SK-N-SH (cell line): ENCODE measurements around the gene CDH11. TPM values are rescaled to one million over a fixed set of nuclear protein-coding genes. Genes with fewer than 3 reads are reported as not detected.

Experiments
- CTCF ChIA-PET: fragments of 300-600, 350-600 bp; formaldehyde crosslinking; extraction: SDS; loops from one replicate; lab custom pipeline; 2021; lab: Yijun Ruan, JAX
- POLR2A ChIA-PET: fragments of 350-600 bp; sonication (Branson Sonifier 250); formaldehyde crosslinking; extraction: SDS; loops from one replicate; lab custom pipeline; 2020; ENCODE audit warnings: antibody characterized with exemption, inconsistent platforms; lab: Yijun Ruan, JAX
- DNase-seq: peaks from one replicate; pipeline ENCODE4 v3.0.0; 2012
- H2AFZ ChIP-seq: fragments of 200-600 bp; sonication (generic); 2 replicates; pipeline ENCODE4 v1.8.1; 2016; ENCODE audit warnings: antibody characterized with exemption, mild to moderate bottlenecking, low read depth
- H3F3A ChIP-seq: fragments of 200-600 bp; sonication (generic); replicated peaks from 2 replicates; pipeline ENCODE3; 2016; ENCODE audit warnings: antibody characterized with exemption, mild to moderate bottlenecking; ENCODE audit not compliant: insufficient read depth
- H3K27ac ChIP-seq, 2 experiments: fragments of 200-500 bp in 1 of 2; fragments of 200-600 bp in 1 of 2; sonication (Bioruptor generic) in 1 of 2; sonication (generic), shearing (Covaris generic) in 1 of 2; 2 replicates each; pipeline versions ENCODE4 v1.5.1 to v1.6.1; 2014 to 2016; ENCODE audit warnings: low read depth in 2 of 2, inconsistent platforms in 1 of 2, low read length in 1 of 2, mild to moderate bottlenecking in 1 of 2, mixed read lengths in 1 of 2
- H3K27me3 ChIP-seq: fragments of 200-600 bp; sonication (generic), shearing (Covaris generic); 2 replicates; pipeline ENCODE4 v1.6.1; 2016; ENCODE audit warnings: mixed run types; ENCODE audit not compliant: insufficient read depth
- H3K36me3 ChIP-seq, 2 experiments: fragments of 200-500 bp in 1 of 2; fragments of 200-600 bp in 1 of 2; sonication (Bioruptor generic) in 1 of 2; sonication (generic) in 1 of 2; replicated peaks in 1 of 2; 2 replicates each; pipeline versions ENCODE3 to v1.5.1; 2014 to 2016; ENCODE audit warnings: low read length in 1 of 2, mild to moderate bottlenecking in 1 of 2; ENCODE audit not compliant: insufficient read depth in 2 of 2, control insufficient read depth in 1 of 2
- H3K4me1 ChIP-seq, 2 experiments: fragments of 200-500 bp in 1 of 2; fragments of 200-600 bp in 1 of 2; sonication (Bioruptor generic) in 1 of 2; sonication (generic), shearing (Covaris generic) in 1 of 2; 2 replicates each; pipeline versions ENCODE4 v1.5.1 to v1.6.1; 2014 to 2016; ENCODE audit warnings: low read depth in 1 of 2, low read length in 1 of 2, mixed run types in 1 of 2; ENCODE audit not compliant: insufficient read depth in 2 of 2, control insufficient read depth in 1 of 2
- H3K4me2 ChIP-seq: fragments of 200-600 bp; sonication (generic), shearing (Covaris generic); 2 replicates; pipeline ENCODE4 v1.6.1; 2017; ENCODE audit warnings: mixed run types
- H3K4me3 ChIP-seq, 2 experiments: fragments of 200-500 bp in 1 of 2; fragments of 200-600 bp in 1 of 2; sonication (Bioruptor generic) in 1 of 2; sonication (generic), shearing (Covaris generic) in 1 of 2; 2 replicates each; pipeline versions ENCODE4 v1.5.1 to v1.8.1; 2014 to 2016; ENCODE audit warnings: low read depth in 2 of 2, inconsistent platforms in 1 of 2, low read length in 1 of 2, mild to moderate bottlenecking in 1 of 2, mixed read lengths in 1 of 2, moderate library complexity in 1 of 2
- H3K79me2 ChIP-seq: fragments of 200-600 bp; sonication (generic); 2 replicates; pipeline ENCODE4 v1.8.1; 2017; ENCODE audit warnings: mild to moderate bottlenecking; ENCODE audit not compliant: insufficient read depth
- H3K9ac ChIP-seq: fragments of 200-600 bp; sonication (generic); 2 replicates; pipeline ENCODE4 v1.6.1; 2017; ENCODE audit warnings: mixed run types
- H3K9me2 ChIP-seq: fragments of 200-600 bp; sonication (generic); 2 replicates; pipeline ENCODE4 v1.6.1; 2017; ENCODE audit warnings: mixed run types
- H3K9me3 ChIP-seq: fragments of 200-600 bp; sonication (generic); 2 replicates; pipeline ENCODE4 v1.6.1; 2017; ENCODE audit warnings: mixed run types, mild to moderate bottlenecking, moderate library complexity
- H4K20me1 ChIP-seq: fragments of 200-600 bp; sonication (generic); 2 replicates; pipeline ENCODE4 v1.6.1; 2017; ENCODE audit warnings: mild to moderate bottlenecking, mixed run types; ENCODE audit not compliant: insufficient read depth
- EZH2phosphoT487 ChIP-seq: fragments of 200-600 bp; sonication (generic); IDR thresholded peaks from 2 replicates; pipeline ENCODE4 v1.6.1; 2017; ENCODE audit warnings: low read depth, mixed run types, mild to moderate bottlenecking, antibody characterized with exemption, moderate library complexity, borderline replicate concordance
- FOSL2 ChIP-seq: IDR thresholded peaks from 2 replicates; pipeline ENCODE4 v1.4.0; 2012; ENCODE audit warnings: low read depth, mild to moderate bottlenecking, moderate library complexity, borderline replicate concordance
- FOXJ3 ChIP-seq: sonication (generic); formaldehyde crosslinking; IDR thresholded peaks from 2 replicates; pipeline ENCODE4 v1.5.1; 2020; ENCODE audit warnings: mild to moderate bottlenecking, missing genetic modification reagents
- FOXM1 ChIP-seq: IDR thresholded peaks from 2 replicates; pipeline ENCODE4 v1.4.0; 2012; ENCODE audit warnings: low read depth, mild to moderate bottlenecking
- GATA2 ChIP-seq: sonication (generic); formaldehyde crosslinking; IDR thresholded peaks from 2 replicates; pipeline ENCODE4 v1.5.0; 2020; ENCODE audit warnings: mild to moderate bottlenecking, missing genetic modification reagents
- MEF2A ChIP-seq: IDR thresholded peaks from 2 replicates; pipeline ENCODE4 v1.4.0; 2012; ENCODE audit warnings: low read depth, borderline replicate concordance
- MXI1 ChIP-seq: IDR thresholded peaks from 2 replicates; pipeline ENCODE4 v1.6.1; 2012; ENCODE audit warnings: mild to moderate bottlenecking, low read depth, low read length, improper control_type of control experiment
- NFIC ChIP-seq: IDR thresholded peaks from 2 replicates; pipeline ENCODE4 v1.4.0; 2012; ENCODE audit warnings: borderline replicate concordance
- NRF1 ChIP-seq: IDR thresholded peaks from 2 replicates; pipeline ENCODE4 v1.6.1; 2012; ENCODE audit warnings: low read depth, mild to moderate bottlenecking, low read length
- RAD21 ChIP-seq: IDR thresholded peaks from 2 replicates; pipeline ENCODE4 v1.6.1; 2012; ENCODE audit warnings: mild to moderate bottlenecking, low read length
- RCOR1 ChIP-seq: fragments of 150-350 bp; IDR thresholded peaks from 2 replicates; pipeline ENCODE4 v1.6.1; 2017; ENCODE audit warnings: antibody characterized with exemption, low read length
- RFX5 ChIP-seq: IDR thresholded peaks from 2 replicates; pipeline ENCODE4 v1.6.1; 2012; ENCODE audit warnings: mild to moderate bottlenecking, improper control_type of control experiment, low read length
- RXRA ChIP-seq: IDR thresholded peaks from 2 replicates; pipeline ENCODE4 v1.4.0; 2012; ENCODE audit warnings: low read depth, mild to moderate bottlenecking, borderline replicate concordance
- SIN3A ChIP-seq: IDR thresholded peaks from 2 replicates; pipeline ENCODE4 v1.6.1; 2012; ENCODE audit warnings: low read depth, mild to moderate bottlenecking, low read length, moderate library complexity, borderline replicate concordance
- TAF1 ChIP-seq: IDR thresholded peaks from 2 replicates; pipeline ENCODE4 v1.6.1; 2012; ENCODE audit warnings: low read depth, mild to moderate bottlenecking, low read length, moderate library complexity, borderline replicate concordance
- TEAD4 ChIP-seq: IDR thresholded peaks from 2 replicates; pipeline ENCODE4 v1.4.0; 2012; ENCODE audit warnings: mild to moderate bottlenecking, borderline replicate concordance; ENCODE audit not compliant: insufficient read depth
- WGBS: methylation state at CpG from one replicate; pipeline ENCODE4 v1.1.6; 2017; ENCODE audit warnings: low lambda C conversion rate; 5-methylcytosine and 5-hydroxymethylcytosine counted together
- polyA plus RNA-seq, 3 experiments: library from polyadenylated mRNA; depleted of rRNA; stranded (reverse); fragments of >200 nt; gene quantifications; 2 replicates each; pipeline ENCODE4 v1.2.3, GENCODE V29; 2012
- TF ChIP-seq, protein P1 (sequence below): fragments of 150-350 bp; IDR thresholded peaks from 2 replicates; pipeline ENCODE4 v1.6.1; 2016; ENCODE audit warnings: mild to moderate bottlenecking, low read depth, low read length
- TF ChIP-seq, protein P2 (sequence below): IDR thresholded peaks from 2 replicates; pipeline ENCODE4 v1.4.0; 2012; ENCODE audit warnings: low read depth, borderline replicate concordance
- TF ChIP-seq, protein P3 (sequence below): IDR thresholded peaks from 2 replicates; pipeline ENCODE4 v1.4.0; 2012; ENCODE audit warnings: low read depth, borderline replicate concordance
- TF ChIP-seq, protein P4 (sequence below): IDR thresholded peaks from 2 replicates; pipeline ENCODE4 v1.4.0; 2012; ENCODE audit warnings: low read depth

The CDH11 gene
- polyA plus RNA-seq, 1 of the 3 experiments (the other 2 are of a cell fraction): 269 TPM

DNA sequence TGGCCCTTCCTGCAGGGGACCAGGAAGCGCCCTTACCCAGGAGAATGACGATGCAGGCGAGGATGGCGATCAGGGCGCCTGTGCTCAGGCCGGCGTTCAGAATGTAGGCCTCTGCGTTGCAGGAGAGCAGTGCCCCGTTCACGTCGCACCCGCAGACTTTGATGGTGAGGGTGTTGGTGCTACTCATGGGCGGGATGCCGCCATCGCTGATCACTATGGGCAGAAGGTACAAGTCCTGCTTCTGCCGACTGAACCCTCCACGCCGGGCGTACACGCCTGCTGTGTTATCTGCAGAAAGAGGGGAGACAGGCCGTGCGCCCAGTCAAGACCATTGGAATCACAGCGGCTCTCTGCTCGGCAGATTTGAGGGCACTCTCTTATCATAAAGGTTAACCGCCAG, 171.1 kb downstream of the CDH11 start:
- H3F3A ChIP-seq: peaks cover 43% of the 10 kb centered on the region
- no peaks in the 10 kb centered on the region for H4K20me1 ChIP-seq
- no peaks in the 10 kb centered on the region for H3K9me2 ChIP-seq
- ChIA-PET POLR2A (no interaction called here), CTCF (no interaction called here)
- peaks cover 3% of the 10 kb centered on the region; the same call in 1 of the 2 replicates for H3K79me2 ChIP-seq
- no peaks in the 10 kb centered on the region for H3K9me3 ChIP-seq
- WGBS: 91% methylated on average over 9 of the region's 25 CpGs
- no peak overlapping the region for H3K4me2 ChIP-seq
- H3K27ac ChIP-seq: no peak overlapping the region
- H3K36me3 ChIP-seq: peaks cover 38 to 73% of the 10 kb centered on the region in 2 experiments
- no peak for DNase-seq
- no peak overlapping the region for H3K4me3 ChIP-seq
- H3K27me3 ChIP-seq: no peaks in the 10 kb centered on the region
- H3K9ac ChIP-seq: no peak overlapping the region
- TF ChIP-seq, protein P1, sequence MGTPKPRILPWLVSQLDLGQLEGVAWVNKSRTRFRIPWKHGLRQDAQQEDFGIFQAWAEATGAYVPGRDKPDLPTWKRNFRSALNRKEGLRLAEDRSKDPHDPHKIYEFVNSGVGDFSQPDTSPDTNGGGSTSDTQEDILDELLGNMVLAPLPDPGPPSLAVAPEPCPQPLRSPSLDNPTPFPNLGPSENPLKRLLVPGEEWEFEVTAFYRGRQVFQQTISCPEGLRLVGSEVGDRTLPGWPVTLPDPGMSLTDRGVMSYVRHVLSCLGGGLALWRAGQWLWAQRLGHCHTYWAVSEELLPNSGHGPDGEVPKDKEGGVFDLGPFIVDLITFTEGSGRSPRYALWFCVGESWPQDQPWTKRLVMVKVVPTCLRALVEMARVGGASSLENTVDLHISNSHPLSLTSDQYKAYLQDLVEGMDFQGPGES: no peak
- TF ChIP-seq TEAD4 (no peak), RFX5 (no peak), MXI1 (no peak), RXRA (no peak), RCOR1 (no peak), SIN3A (no peak), RAD21 (no peak), NFIC (no peak), FOXJ3 (no peak), NRF1 (no peak), TAF1 (no peak), GATA2 (no peak), FOXM1 (no peak), EZH2phosphoT487 (no peak), MEF2A (no peak), FOSL2 (no peak)
- TF ChIP-seq, protein P2, sequence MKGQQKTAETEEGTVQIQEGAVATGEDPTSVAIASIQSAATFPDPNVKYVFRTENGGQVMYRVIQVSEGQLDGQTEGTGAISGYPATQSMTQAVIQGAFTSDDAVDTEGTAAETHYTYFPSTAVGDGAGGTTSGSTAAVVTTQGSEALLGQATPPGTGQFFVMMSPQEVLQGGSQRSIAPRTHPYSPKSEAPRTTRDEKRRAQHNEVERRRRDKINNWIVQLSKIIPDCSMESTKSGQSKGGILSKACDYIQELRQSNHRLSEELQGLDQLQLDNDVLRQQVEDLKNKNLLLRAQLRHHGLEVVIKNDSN: no peak
- TF ChIP-seq, protein P3, sequence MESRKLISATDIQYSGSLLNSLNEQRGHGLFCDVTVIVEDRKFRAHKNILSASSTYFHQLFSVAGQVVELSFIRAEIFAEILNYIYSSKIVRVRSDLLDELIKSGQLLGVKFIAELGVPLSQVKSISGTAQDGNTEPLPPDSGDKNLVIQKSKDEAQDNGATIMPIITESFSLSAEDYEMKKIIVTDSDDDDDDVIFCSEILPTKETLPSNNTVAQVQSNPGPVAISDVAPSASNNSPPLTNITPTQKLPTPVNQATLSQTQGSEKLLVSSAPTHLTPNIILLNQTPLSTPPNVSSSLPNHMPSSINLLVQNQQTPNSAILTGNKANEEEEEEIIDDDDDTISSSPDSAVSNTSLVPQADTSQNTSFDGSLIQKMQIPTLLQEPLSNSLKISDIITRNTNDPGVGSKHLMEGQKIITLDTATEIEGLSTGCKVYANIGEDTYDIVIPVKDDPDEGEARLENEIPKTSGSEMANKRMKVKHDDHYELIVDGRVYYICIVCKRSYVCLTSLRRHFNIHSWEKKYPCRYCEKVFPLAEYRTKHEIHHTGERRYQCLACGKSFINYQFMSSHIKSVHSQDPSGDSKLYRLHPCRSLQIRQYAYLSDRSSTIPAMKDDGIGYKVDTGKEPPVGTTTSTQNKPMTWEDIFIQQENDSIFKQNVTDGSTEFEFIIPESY: no peak
- TF ChIP-seq, protein P4, sequence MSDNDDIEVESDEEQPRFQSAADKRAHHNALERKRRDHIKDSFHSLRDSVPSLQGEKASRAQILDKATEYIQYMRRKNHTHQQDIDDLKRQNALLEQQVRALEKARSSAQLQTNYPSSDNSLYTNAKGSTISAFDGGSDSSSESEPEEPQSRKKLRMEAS: no peak
- no peaks in the 10 kb centered on the region for H3K4me1 ChIP-seq
- no peak overlapping the region for H2AFZ ChIP-seq
